GDM1 (cell line): ENCODE results near the gene FLT4.
"Not testable (repeated sequence)": the region's sequence is repeated elsewhere in the genome, so short reads cannot be mapped to it uniquely, and the experiment has no call there.

ENCODE experiments used
- DNase-seq: peaks from one replicate; lab custom pipeline; 2025; lab: John Stamatoyannopoulos, UW

Gene FLT4

DNA sequence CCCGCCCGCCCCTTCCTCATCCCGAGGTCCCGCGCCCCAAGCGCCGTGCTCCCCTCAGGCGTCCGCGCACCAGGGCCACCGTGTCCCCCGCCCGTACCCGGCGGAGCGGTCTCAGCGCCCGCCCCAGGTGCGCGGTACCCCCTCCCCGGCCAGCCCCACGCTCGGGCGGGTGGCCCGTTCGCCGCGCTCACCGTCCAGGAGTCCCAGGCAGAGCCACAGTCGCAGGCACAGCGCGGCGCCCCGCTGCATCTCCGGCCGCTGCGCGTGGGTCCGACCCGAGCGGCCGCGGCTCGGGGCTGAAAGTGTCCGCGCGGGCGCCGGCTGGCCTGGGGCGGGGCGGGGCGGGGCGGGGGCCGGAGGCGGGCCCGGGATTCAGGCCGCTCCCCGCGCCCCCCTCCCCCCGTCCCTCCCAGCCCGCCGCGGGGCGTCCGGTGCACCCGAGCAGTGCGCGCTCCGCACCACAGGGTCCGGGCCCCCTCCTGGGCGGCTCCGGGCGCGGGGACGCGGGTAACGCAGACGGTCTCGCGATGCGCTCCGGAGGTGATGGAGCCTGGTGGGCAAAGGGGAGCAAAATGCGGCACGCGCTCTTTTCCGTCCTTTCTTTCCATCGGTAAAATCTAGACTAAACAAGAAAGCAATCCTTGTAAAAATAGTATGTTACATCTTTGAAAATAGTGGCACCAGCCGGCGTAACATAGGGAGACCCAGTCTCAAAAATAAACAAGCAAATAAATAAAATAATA lies at the start of gene FLT4:
TSS of gene FLT4 (minus strand) at position 304 of the 743 bp plus-strand sequence. CDS start at position 249, 55 bp downstream.
- no peak for DNase-seq

DNA sequence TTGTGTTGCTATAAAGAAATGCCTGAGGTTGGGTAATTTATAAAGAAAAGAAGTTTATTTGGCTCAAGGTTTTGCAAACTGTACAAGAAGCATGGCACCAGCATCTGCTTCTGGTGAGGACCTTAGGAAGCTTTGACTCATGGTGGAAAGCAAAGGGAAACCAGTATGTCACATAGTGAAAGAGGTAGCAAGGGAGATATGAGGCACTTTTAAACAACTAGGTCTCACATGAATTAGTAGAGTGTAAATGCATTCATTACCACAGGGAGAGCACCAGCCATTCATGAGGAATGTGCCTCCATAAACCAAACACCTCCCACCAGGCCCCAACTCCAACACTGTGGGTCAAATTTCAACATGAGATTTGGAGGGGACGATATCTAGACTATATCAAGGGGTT lies 49.6 kb upstream of the FLT4 start:
- DNase-seq, result no peak

GRCh38 chr5:180696116-180696515 lies 46.7 kb upstream of the FLT4 start:
- DNase-seq, result no peak

GRCh38 chr5:180692429-180692828 lies 43.0 kb upstream of the FLT4 start:
- no peak for DNase-seq

GRCh38 chr5:180691046-180691445 lies 41.6 kb upstream of the FLT4 start:
- DNase-seq, result no peak

DNA sequence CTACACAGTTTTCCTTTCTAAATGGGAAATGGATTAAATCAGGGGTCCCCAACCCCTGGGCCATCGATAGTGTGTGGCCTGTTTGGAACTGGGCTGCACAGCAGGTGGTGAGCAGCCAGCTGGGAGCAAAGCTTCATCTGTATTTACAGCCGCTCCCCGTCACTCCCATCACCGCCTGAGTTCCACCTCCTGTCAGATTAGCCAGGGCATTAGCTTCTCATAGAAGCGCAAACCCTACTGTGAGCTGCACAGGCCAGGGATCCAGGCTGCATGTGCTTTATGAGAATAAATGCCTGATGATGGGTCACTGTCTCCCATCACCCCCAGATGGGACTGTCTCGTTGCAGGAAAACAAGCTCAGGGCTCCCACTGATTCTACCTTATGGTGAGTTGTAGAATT lies 41.2 kb upstream of the FLT4 start:
- DNase-seq, result no peak

- DNase-seq, result no peak
Measured at GRCh38 chr5:180689775-180690174, 40.4 kb upstream of the FLT4 start.

- DNase-seq, result no peak
Measured at GRCh38 chr5:180689071-180689694, 39.8 kb upstream of the FLT4 start.

DNA sequence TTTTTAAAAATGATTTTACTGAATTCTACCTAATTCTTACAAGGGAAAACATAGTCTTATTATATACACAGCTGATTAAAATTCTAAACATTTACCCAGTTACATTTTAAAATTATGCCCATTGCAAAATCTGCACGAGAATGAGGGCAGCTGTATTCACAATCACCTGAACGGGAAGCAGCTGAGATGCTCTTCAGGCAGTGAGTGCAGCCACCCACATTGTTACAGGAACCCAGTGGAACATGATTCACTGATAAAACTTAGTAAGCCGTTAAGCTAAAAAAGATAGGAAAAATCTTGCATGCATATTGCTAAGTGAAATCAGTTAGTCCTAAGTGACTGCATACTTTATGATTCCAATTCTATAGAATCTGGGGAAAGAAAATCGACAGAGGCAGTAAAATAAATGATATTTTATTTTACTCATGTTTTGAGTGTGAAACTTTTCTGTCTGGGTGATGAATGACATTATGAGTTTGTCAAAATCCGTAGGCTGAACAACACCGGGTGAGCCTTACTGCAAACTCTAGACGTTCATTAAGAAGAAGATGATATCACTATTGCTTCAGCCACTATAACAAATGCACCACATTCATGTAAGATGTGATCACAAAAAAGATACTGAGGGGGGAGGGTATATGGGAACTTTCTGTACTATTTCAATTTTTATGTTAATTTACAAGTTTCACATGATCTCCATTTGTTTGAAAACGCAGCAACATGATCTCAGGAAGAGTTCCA lies 39.1 kb upstream of the FLT4 start:
- no peak for DNase-seq

DNA sequence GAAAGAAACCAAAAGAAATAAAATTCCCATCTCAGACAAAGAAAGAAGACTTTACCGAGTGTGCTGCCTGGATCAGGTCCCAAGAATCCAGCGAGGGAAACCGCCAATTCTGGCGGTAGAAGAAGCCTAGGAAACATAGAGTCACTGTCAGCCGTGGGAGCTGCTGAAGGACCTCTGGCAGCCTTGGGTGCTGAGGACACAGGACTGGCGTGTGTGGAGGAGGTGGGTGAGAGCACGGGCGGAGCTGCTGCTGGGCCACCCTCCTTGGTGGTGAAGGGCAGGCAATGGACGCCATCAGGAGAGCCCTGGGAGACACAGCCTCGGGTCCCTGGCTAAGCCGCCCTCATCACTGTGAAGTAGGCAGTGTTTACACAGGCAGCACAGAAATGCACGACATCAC lies 37.4 kb upstream of the FLT4 start:
- DNase-seq, result not testable (repeated sequence)

- no peak for DNase-seq
Measured at GRCh38 chr5:180684623-180685161, 35.3 kb upstream of the FLT4 start.

DNA sequence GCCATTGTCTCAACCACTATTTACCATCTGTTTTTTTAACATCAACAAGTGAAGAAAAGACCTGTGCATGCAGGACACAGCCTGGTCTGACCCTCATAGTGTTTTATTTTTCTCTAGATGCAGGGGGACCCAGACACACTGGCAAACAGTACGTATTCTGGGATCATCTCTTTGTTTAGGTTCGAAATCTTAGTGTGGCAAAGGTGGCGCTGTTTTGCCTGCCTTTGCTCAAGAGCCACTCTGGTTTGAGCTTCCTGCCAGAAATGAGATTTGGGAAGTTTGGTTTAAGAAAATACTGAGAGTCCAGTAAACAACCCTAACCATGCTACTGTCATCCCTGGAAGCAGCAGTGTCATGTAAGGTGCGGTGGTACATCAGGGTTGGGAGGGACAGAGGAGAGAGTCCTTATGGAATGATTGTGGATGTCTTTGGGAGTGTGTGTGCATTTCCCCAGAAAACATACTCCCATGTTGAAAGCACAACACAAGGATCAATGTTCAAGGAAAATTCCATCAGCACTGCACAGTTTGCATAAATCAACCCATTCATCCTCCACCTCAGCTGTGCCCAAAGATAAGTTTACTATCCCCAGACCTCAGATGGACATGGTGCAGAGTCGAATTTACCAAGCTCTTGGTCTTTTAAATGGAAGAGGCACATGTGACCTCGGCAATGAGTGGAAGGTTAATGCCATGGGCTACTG lies 34.0 kb upstream of the FLT4 start:
- DNase-seq, result no peak

- no peak for DNase-seq
Measured at GRCh38 chr5:180682560-180682959, 33.2 kb upstream of the FLT4 start.

DNA sequence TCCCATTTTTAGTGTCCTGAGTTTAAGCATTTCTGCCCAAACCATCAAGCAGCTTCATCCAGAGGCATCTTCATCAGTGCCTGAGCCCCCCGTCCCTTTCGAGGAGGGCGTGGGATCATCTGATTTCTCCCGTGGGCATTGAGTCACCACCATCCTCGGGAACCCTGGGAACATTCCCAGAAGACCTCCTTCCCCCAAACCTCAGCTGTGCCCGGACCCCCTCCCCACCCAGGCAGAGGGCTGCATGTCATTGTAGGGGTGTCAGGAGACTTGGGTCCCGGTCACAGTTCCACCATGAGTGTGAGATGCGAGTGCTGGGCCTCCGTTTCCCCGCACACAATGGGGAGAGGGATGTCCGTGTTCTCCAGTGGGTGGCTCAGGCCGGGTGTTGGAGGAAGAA lies 32.6 kb upstream of the FLT4 start:
- DNase-seq, result not testable (repeated sequence)

- not testable (repeated sequence) for DNase-seq
Measured at GRCh38 chr5:180678319-180678718, 28.9 kb upstream of the FLT4 start.

- no peak for DNase-seq
Measured at GRCh38 chr5:180675036-180675635, 25.7 kb upstream of the FLT4 start.

DNA sequence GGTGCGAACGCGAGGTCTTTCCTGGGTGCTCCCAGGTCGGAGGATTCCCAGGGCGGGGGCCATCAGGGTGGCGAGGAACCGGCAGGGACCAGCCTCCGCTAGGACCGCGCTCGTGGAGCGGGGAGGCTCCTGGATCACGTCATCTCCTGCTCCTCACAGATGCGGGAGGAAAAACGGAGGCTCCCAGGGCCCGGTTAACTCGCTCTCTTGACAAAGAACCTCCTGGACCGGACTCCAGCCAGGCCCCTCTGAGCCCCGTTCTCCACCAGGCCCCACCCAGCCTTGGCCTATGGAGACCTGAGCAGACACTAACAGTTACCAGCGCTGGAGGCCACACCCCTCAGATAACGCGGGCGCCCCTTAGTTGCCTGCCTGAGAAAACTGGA lies 24.7 kb upstream of the FLT4 start:
- DNase-seq, result not testable (repeated sequence)

DNA sequence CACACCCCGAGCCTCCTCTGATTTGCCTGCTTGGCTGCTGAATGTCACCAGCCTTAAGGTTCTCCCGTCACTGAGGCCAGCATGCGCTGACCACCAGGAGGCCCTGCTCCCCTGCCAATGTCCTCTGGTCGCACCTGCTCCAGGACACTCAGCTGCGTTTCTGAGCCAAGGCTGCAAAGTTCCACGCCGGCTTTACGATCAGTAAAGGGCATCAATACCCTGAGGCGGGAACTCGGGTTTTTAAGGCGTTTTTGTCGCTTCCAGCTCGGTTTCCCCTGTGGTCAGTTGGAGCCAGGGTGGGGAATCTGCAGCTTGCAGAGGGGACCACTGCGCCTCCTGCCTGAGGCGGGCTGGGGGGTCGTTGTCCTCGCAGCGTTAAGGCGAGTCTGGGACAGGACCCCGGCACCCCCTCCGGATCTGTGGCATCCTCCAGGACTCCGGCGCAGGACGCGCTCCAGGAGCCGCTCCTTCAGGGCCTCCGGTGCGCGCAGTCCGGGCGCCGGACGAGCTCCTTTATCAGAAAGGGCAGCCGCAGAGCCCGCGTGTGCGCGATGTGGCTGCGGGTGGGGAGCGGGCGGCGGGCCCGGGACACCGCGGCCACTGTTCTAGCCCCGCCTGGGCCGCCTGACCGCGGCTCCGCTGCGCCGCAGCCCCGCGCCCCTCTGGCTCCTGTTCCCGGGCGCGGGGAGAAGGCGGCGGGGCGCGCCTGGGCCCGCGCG lies 24.1 kb upstream of the FLT4 start:
- DNase-seq, result no peak

GRCh38 chr5:180671958-180672524 lies 22.6 kb upstream of the FLT4 start:
- not testable (repeated sequence) for DNase-seq

- peak; percentile 21 for DNase-seq
Measured at GRCh38 chr5:180670586-180671359, 21.4 kb upstream of the FLT4 start.
